Caco-2 (cell line): Measurements from ENCODE around the gene BRINP1. TPM values are rescaled to one million over a fixed set of nuclear protein-coding genes. Genes with fewer than 3 reads are reported as not detected.

Experiments
- BruUV-seq: library from RNA; stranded (reverse); fragments of 400-500 nt; replicated peaks from 2 replicates; lab custom pipeline; 2021; lab: Mats Ljungman, UMichigan
- CTCF ChIA-PET: fragments of 300-600 bp; sonication (Branson Sonifier 250); formaldehyde crosslinking; loops from one replicate; lab custom pipeline; 2022; ENCODE audit warnings: antibody characterized with exemption; lab: Charles Lee
- POLR2A ChIA-PET: fragments of 300-600 bp; sonication (Branson Sonifier 250); formaldehyde crosslinking; loops from one replicate; lab custom pipeline; 2022; ENCODE audit warnings: antibody characterized with exemption; lab: Charles Lee
- DNase-seq, 2 experiments: peaks; one replicate each; pipeline versions ENCODE4 v3.0.0 to v3.0.0-alpha.2; 2020 to 2022
- H3K27me3 ChIP-seq: replicated peaks from 2 replicates; pipeline ENCODE4 v1.6.0; 2011; ENCODE audit warnings: low read length; ENCODE audit not compliant: control insufficient read depth, insufficient read depth
- H3K36me3 ChIP-seq: 2 replicates; pipeline ENCODE4 v1.5.1; 2011; ENCODE audit warnings: low read length; ENCODE audit not compliant: control insufficient read depth, insufficient read depth
- H3K4me1 ChIP-seq: fragments of 250-450 bp; sonication (Bioruptor Pico); 2 replicates; pipeline ENCODE4 v1.5.1; 2020; ENCODE audit warnings: mild to moderate bottlenecking
- H3K4me3 ChIP-seq: 2 replicates; pipeline ENCODE4 v1.5.1; 2011; ENCODE audit warnings: low read depth, mild to moderate bottlenecking, control low read depth, low read length
- H3K9me3 ChIP-seq: fragments of 250-450 bp; sonication (Bioruptor Pico); 2 replicates; pipeline ENCODE4 v1.5.1; 2020; ENCODE audit warnings: mild to moderate bottlenecking, moderate library complexity
- H3K27ac Mint-ChIP-seq: one replicate; pipeline ENCODE4 v1.8.0; 2022; ENCODE audit warnings: mixed read lengths; ENCODE audit not compliant: unreplicated experiment
- H3K27me3 Mint-ChIP-seq: one replicate; pipeline ENCODE4 v1.8.0; 2022; ENCODE audit warnings: mixed read lengths; ENCODE audit not compliant: insufficient read depth, unreplicated experiment
- H3K36me3 Mint-ChIP-seq: one replicate; pipeline ENCODE4 v1.8.0; 2022; ENCODE audit warnings: mild to moderate bottlenecking, mixed read lengths; ENCODE audit not compliant: insufficient read depth, unreplicated experiment
- H3K4me1 Mint-ChIP-seq: one replicate; pipeline ENCODE4 v1.8.0; 2022; ENCODE audit warnings: low read depth, mixed read lengths; ENCODE audit not compliant: unreplicated experiment
- H3K4me3 Mint-ChIP-seq: one replicate; pipeline ENCODE4 v1.8.0; 2022; ENCODE audit warnings: mild to moderate bottlenecking, moderate library complexity, mixed read lengths; ENCODE audit not compliant: unreplicated experiment
- H3K9me3 Mint-ChIP-seq: one replicate; pipeline ENCODE4 v1.8.0; 2022; ENCODE audit warnings: mixed read lengths; ENCODE audit not compliant: unreplicated experiment
- CTCF ChIP-seq, 2 experiments: fragments of 200-600 bp in 1 of 2; IDR thresholded peaks; 1 replicate in 1 of 2; 2 replicates in 1 of 2; pipeline versions ENCODE4 v1.5.1 to v1.8.0; 2011 to 2022; ENCODE audit warnings: antibody characterized with exemption in 1 of 2, control low read depth in 1 of 2, inconsistent platforms in 1 of 2, low read depth in 1 of 2, low read length in 1 of 2, mild to moderate bottlenecking in 1 of 2, moderate library complexity in 1 of 2; ENCODE audit not compliant: insufficient read depth in 1 of 2, severe bottlenecking in 1 of 2, unreplicated experiment in 1 of 2
- intact Hi-C: fragments of 100-400 bp; cut with micrococcal nuclease; formaldehyde crosslinking; loops from one replicate; pipeline ENCODE4 v1.10.0; 2022; ENCODE audit not compliant: unreplicated experiment
- total RNA-seq: library from RNA; stranded (reverse); gene quantifications from 2 replicates; pipeline ENCODE4 v1.2.3, GENCODE V29; 2022

BRINP1 gene
- total RNA-seq, 1 experiment from 2014 or later: not detected

GRCh38 chr9:119216651-119217331, 152.4 kb downstream of the BRINP1 start:
- no TSS peak for BruUV-seq
- H3K27me3 Mint-ChIP-seq: no peaks in the 10 kb centered on the region
- no peak overlapping the region for H3K4me3 Mint-ChIP-seq
- no peaks in the 10 kb centered on the region for H3K4me1 Mint-ChIP-seq
- H3K9me3 ChIP-seq: no peaks in the 10 kb centered on the region
- intact Hi-C loops: no loop called here
- ChIA-PET POLR2A (no interaction called here), CTCF (no interaction called here)
- H3K4me3 ChIP-seq: no peak overlapping the region
- H3K27ac Mint-ChIP-seq: no peak overlapping the region
- no peaks in the 10 kb centered on the region for H3K9me3 Mint-ChIP-seq
- no peaks in the 10 kb centered on the region for H3K27me3 ChIP-seq
- no peaks in the 10 kb centered on the region for H3K36me3 ChIP-seq
- DNase-seq: no peak
- H3K36me3 Mint-ChIP-seq: no peaks in the 10 kb centered on the region
- TF ChIP-seq CTCF (IDR thresholded peaks at IDR 0.05; ENCODE audit: insufficient read depth in 1 of 2, low read depth in 1 of 2, low read length in 1 of 2, severe bottlenecking in 1 of 2, unreplicated experiment in 1 of 2): no peak
- H3K4me1 ChIP-seq: no peaks in the 10 kb centered on the region

GRCh38 chr9:119215651-119216050, 153.6 kb downstream of the BRINP1 start:
- no peaks in the 10 kb centered on the region for H3K27me3 ChIP-seq
- H3K4me1 ChIP-seq: no peaks in the 10 kb centered on the region
- Mint-ChIP-seq H3K4me1 (no peaks in the 10 kb centered on the region), H3K4me3 (no peak overlapping the region), H3K27ac (no peak overlapping the region), H3K36me3 (no peaks in the 10 kb centered on the region), H3K9me3 (no peaks in the 10 kb centered on the region), H3K27me3 (no peaks in the 10 kb centered on the region)
- CTCF ChIA-PET: no interaction called here
- DNase-seq: no peak
- POLR2A ChIA-PET: no interaction called here
- no peaks in the 10 kb centered on the region for H3K36me3 ChIP-seq
- TF ChIP-seq CTCF (IDR thresholded peaks at IDR 0.05; ENCODE audit: insufficient read depth in 1 of 2, low read depth in 1 of 2, low read length in 1 of 2, severe bottlenecking in 1 of 2, unreplicated experiment in 1 of 2): no peak
- intact Hi-C loops: no loop called here
- H3K9me3 ChIP-seq: no peaks in the 10 kb centered on the region
- H3K4me3 ChIP-seq: no peak overlapping the region
- no TSS peak for BruUV-seq

- no peak overlapping the region for H3K27ac Mint-ChIP-seq
Observed at GRCh38 chr9:119213471-119213870, 155.8 kb downstream of the BRINP1 start.

More at GRCh38 chr9:119213471-119213870, 155.8 kb downstream of the BRINP1 start:
- H3K4me3 ChIP-seq: no peak overlapping the region
- no peaks in the 10 kb centered on the region for H3K36me3 ChIP-seq
- H3K27me3 ChIP-seq: no peaks in the 10 kb centered on the region
- intact Hi-C loops: no loop called here
- Mint-ChIP-seq H3K4me1 (no peaks in the 10 kb centered on the region), H3K36me3 (no peaks in the 10 kb centered on the region), H3K27me3 (no peaks in the 10 kb centered on the region), H3K4me3 (no peak overlapping the region), H3K9me3 (no peaks in the 10 kb centered on the region)
- H3K9me3 ChIP-seq: no peaks in the 10 kb centered on the region
- no peak for TF ChIP-seq CTCF (IDR thresholded peaks at IDR 0.05; ENCODE audit: insufficient read depth in 1 of 2, low read depth in 1 of 2, low read length in 1 of 2, severe bottlenecking in 1 of 2, unreplicated experiment in 1 of 2)
- H3K4me1 ChIP-seq: no peaks in the 10 kb centered on the region
- ChIA-PET POLR2A (no interaction called here), CTCF (no interaction called here)
- BruUV-seq: no TSS peak
- DNase-seq: no peak
